HepG2 (cell line): ENCODE results near the gene ARHGAP9. TPM values are rescaled to one million over a fixed set of nuclear protein-coding genes. Genes with fewer than 3 reads are reported as not detected.

ENCODE experiments used
- HDAC2 ChIP-seq: sonication (generic); formaldehyde crosslinking; IDR thresholded peaks from 2 replicates; pipeline ENCODE4 v1.4.0; 2020; ENCODE audit warnings: missing genetic modification reagents
- HOXA3 ChIP-seq: sonication (generic); formaldehyde crosslinking; IDR thresholded peaks from 2 replicates; pipeline ENCODE4 v1.5.0; 2020; ENCODE audit warnings: missing genetic modification reagents
- IRF1 ChIP-seq: sonication (generic); formaldehyde crosslinking; IDR thresholded peaks from 2 replicates; pipeline ENCODE4 v1.4.0; 2020; ENCODE audit warnings: low read depth, mild to moderate bottlenecking, missing genetic modification reagents
- NFYC ChIP-seq: IDR thresholded peaks from 2 replicates; pipeline ENCODE4 v1.6.1; 2016; ENCODE audit warnings: missing genetic modification reagents, missing compliant biosample characterization
- NKX3-1 ChIP-seq: sonication (generic); formaldehyde crosslinking; IDR thresholded peaks from 2 replicates; pipeline ENCODE4 v1.5.0; 2020; ENCODE audit warnings: missing genetic modification reagents
- PPARG ChIP-seq: conservative IDR thresholded peaks from 2 replicates; pipeline ENCODE4 v1.6.1; 2016; ENCODE audit warnings: missing biosample characterization, missing genetic modification reagents
- RXRB ChIP-seq: IDR thresholded peaks from 2 replicates; pipeline ENCODE4 v1.6.1; 2016; ENCODE audit warnings: borderline replicate concordance, missing genetic modification reagents, missing compliant biosample characterization
- SCMH1 ChIP-seq: sonication (generic); formaldehyde crosslinking; IDR thresholded peaks from 2 replicates; pipeline ENCODE4 v1.9.0; 2021; ENCODE audit warnings: missing genetic modification reagents, mild to moderate bottlenecking, borderline replicate concordance
- SOX6 ChIP-seq, 2 experiments: fragments of 450-650 bp in 1 of 2; sonication (generic) in 1 of 2; formaldehyde crosslinking in 1 of 2; IDR thresholded peaks; 2 replicates each; pipeline versions ENCODE4 v1.4.0 to v1.6.1; 2017 to 2020; ENCODE audit warnings: antibody characterized with exemption in 1 of 2, mild to moderate bottlenecking in 1 of 2, missing genetic modification reagents in 1 of 2
- UBTF ChIP-seq: sonication (generic); formaldehyde crosslinking; IDR thresholded peaks from 2 replicates; pipeline ENCODE4 v1.4.0; 2020; ENCODE audit warnings: mild to moderate bottlenecking, missing genetic modification reagents
- ZKSCAN1 ChIP-seq: fragments of 150-350 bp; IDR thresholded peaks from 2 replicates; pipeline ENCODE4 v1.6.1; 2014; ENCODE audit warnings: low read length
- ZNF180 ChIP-seq: sonication (generic); formaldehyde crosslinking; IDR thresholded peaks from 2 replicates; pipeline ENCODE4 v1.4.0; 2020; ENCODE audit warnings: low read depth, missing genetic modification reagents, borderline replicate concordance
- ZNF280B ChIP-seq: sonication (generic); formaldehyde crosslinking; IDR thresholded peaks from 2 replicates; pipeline ENCODE4 v1.5.0; 2020; ENCODE audit warnings: missing genetic modification reagents, mild to moderate bottlenecking, borderline replicate concordance
- ZNF550 ChIP-seq: sonication (generic); formaldehyde crosslinking; IDR thresholded peaks from 2 replicates; pipeline ENCODE4 v1.4.0; 2020; ENCODE audit warnings: mild to moderate bottlenecking, missing genetic modification reagents, borderline replicate concordance
- ZNF646 ChIP-seq: sonication (generic); formaldehyde crosslinking; IDR thresholded peaks from 2 replicates; pipeline ENCODE4 v1.9.0; 2021; ENCODE audit warnings: mild to moderate bottlenecking, missing genetic modification reagents
- ZNF776 ChIP-seq: sonication (generic); formaldehyde crosslinking; IDR thresholded peaks from 2 replicates; pipeline ENCODE4 v1.4.0; 2020; ENCODE audit warnings: mild to moderate bottlenecking, missing genetic modification reagents
- polyA plus RNA-seq, 8 experiments: library from polyadenylated mRNA; depleted of rRNA in 3 of 8; stranded (reverse) in 7 of 8; unstranded in 1 of 8; fragments of >200 nt; fragmentation: Illumina TruSeq in 4 of 8; extraction: Trizol in 4 of 8; gene quantifications; 2 replicates each; pipeline versions ENCODE4 v1.2.1 to v1.2.3, GENCODE V29; 2011 to 2016; ENCODE audit warnings: low read depth in 4 of 8, missing spikeins in 1 of 8, mixed read lengths in 1 of 8; ENCODE audit not compliant: insufficient read depth in 1 of 8
- total RNA-seq, 5 experiments: library from RNA; depleted of rRNA; stranded (reverse); fragments of >200 nt; fragmentation: Illumina TruSeq; extraction: Trizol; gene quantifications; 2 replicates each; pipeline ENCODE4 v1.2.3, GENCODE V29; 2016; ENCODE audit warnings: low read depth in 1 of 5

Gene ARHGAP9
- total and polyA plus RNA-seq, 2 of the 13 experiments (the other 11 are each of a cell fraction or from before 2014, with no cell fraction given), result 0.18 to 1.2 TPM

GRCh38 chr12:57454566-57455373, 24.9 kb downstream of the ARHGAP9 start, which contains the start of gene INHBE (continued):
- no peak for TF ChIP-seq ZNF646 (CRISPR knock-in tag)
- peak; percentile 89 for TF ChIP-seq HDAC2 (CRISPR knock-in tag)
- peak; percentile 89 for TF ChIP-seq RXRB (CRISPR knock-in tag)
- TF ChIP-seq UBTF (CRISPR knock-in tag), result peak; percentile 76
- TF ChIP-seq SCMH1 (CRISPR knock-in tag), result no peak
- no peak for TF ChIP-seq ZNF776 (CRISPR knock-in tag)
- TF ChIP-seq ZNF280B (CRISPR knock-in tag), result no peak
- peak; percentile 88 for TF ChIP-seq NFYC
- no peak for TF ChIP-seq NKX3-1 (CRISPR knock-in tag)
- peak; percentile 40; the same call in 1 of the 2 replicates for TF ChIP-seq PPARG (CRISPR knock-in tag)
- TF ChIP-seq SOX6 (IDR thresholded peaks at IDR 0.05), result no peak
- peak; percentile 80 for TF ChIP-seq SOX6 (CRISPR knock-in tag; IDR thresholded peaks at IDR 0.05)
- TF ChIP-seq ZNF550 (CRISPR knock-in tag), result no peak
- TF ChIP-seq ZNF180 (CRISPR knock-in tag), result no peak
- TF ChIP-seq IRF1, result no peak
- TF ChIP-seq ZKSCAN1, result no peak
- peak; percentile 89 for TF ChIP-seq HOXA3 (CRISPR knock-in tag)
